A673 (cell line): ENCODE results near the gene INPP5B.

Source experiments
- EZH2 ChIP-seq: fragments of 200-600 bp; sonication (generic); IDR thresholded peaks from 2 replicates; pipeline ENCODE4 v1.6.1; 2017; ENCODE audit warnings: borderline replicate concordance, low read depth, mild to moderate bottlenecking, mixed read lengths, antibody characterized with exemption, low read length; ENCODE audit not compliant: poor library complexity, severe bottlenecking
- TF ChIP-seq, protein P1 (sequence below): fragments of 300-800, 200-600 bp; sonication (generic); conservative IDR thresholded peaks from 2 replicates; pipeline ENCODE4 v1.5.1; 2017; ENCODE audit warnings: low read depth, mild to moderate bottlenecking, antibody characterized with exemption, low read length, moderate library complexity, mixed read lengths

DNA sequence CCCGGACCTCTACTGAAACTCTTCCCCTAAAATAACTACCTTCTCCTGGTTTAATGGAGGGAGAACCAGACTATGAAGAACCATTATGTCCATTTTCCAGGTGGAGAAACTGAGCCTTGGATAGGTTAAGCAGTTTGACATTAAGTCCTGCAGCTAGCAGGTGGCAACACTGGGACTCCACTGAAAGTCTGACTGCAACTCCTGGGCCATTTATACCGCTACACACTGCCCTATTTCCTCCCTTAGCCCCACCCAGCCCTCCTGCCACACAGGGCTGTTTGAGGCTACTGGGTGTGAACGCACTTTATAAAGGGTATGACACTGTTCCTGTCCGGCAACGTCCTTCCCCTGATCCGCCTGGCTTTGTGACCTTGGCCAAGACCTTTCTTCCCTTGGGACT lies 511 bp upstream of the INPP5B start:
- TF ChIP-seq, protein P1, sequence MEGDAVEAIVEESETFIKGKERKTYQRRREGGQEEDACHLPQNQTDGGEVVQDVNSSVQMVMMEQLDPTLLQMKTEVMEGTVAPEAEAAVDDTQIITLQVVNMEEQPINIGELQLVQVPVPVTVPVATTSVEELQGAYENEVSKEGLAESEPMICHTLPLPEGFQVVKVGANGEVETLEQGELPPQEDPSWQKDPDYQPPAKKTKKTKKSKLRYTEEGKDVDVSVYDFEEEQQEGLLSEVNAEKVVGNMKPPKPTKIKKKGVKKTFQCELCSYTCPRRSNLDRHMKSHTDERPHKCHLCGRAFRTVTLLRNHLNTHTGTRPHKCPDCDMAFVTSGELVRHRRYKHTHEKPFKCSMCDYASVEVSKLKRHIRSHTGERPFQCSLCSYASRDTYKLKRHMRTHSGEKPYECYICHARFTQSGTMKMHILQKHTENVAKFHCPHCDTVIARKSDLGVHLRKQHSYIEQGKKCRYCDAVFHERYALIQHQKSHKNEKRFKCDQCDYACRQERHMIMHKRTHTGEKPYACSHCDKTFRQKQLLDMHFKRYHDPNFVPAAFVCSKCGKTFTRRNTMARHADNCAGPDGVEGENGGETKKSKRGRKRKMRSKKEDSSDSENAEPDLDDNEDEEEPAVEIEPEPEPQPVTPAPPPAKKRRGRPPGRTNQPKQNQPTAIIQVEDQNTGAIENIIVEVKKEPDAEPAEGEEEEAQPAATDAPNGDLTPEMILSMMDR, result no peak
- no peak for TF ChIP-seq EZH2
